Trophoblast cell (in vitro differentiated cells and primary cell): Measurements from ENCODE around the gene GRIK4.
"Not testable (repeated sequence)": the region's sequence is repeated elsewhere in the genome, so short reads cannot be mapped to it uniquely, and the experiment has no call there.

Experiments
- DNase-seq, 2 donors: peaks; one replicate each; pipeline ENCODE4 v3.0.0-alpha.2; 2016
- H2AFZ ChIP-seq: 2 replicates; pipeline ENCODE4 v1.6.1; 2013; ENCODE audit warnings: low read length, moderate library complexity, mild to moderate bottlenecking; ENCODE audit not compliant: insufficient read depth, poor library complexity
- H2AK5ac ChIP-seq: 2 replicates; pipeline ENCODE4 v1.6.1; 2013; ENCODE audit warnings: mild to moderate bottlenecking, low read length
- H2BK120ac ChIP-seq: 2 replicates; pipeline ENCODE4 v1.6.1; 2013; ENCODE audit warnings: low read length, mild to moderate bottlenecking, moderate library complexity; ENCODE audit not compliant: insufficient read depth, poor library complexity
- H2BK12ac ChIP-seq: 2 replicates; pipeline ENCODE4 v1.6.1; 2013; ENCODE audit warnings: mild to moderate bottlenecking, low read length, moderate library complexity
- H2BK5ac ChIP-seq: 2 replicates; pipeline ENCODE4 v1.6.1; 2013; ENCODE audit warnings: low read length, low read depth, moderate library complexity, mild to moderate bottlenecking; ENCODE audit not compliant: poor library complexity
- H3K14ac ChIP-seq: 2 replicates; pipeline ENCODE4 v1.6.1; 2013; ENCODE audit warnings: mild to moderate bottlenecking, low read length
- H3K18ac ChIP-seq: 2 replicates; pipeline ENCODE4 v1.6.1; 2013; ENCODE audit warnings: mild to moderate bottlenecking, low read length
- H3K23ac ChIP-seq: 2 replicates; pipeline ENCODE4 v1.6.1; 2013; ENCODE audit warnings: low read length
- H3K27ac ChIP-seq: 2 replicates; pipeline ENCODE4 v1.5.1; 2013; ENCODE audit warnings: low read depth, mild to moderate bottlenecking, inconsistent platforms, low read length, moderate library complexity
- H3K27me3 ChIP-seq: 2 replicates; pipeline ENCODE4 v1.6.1; 2013; ENCODE audit warnings: inconsistent platforms, mild to moderate bottlenecking, low read length, moderate library complexity; ENCODE audit not compliant: insufficient read depth
- H3K36me3 ChIP-seq, 2 experiments: 1 replicate in 1 of 2; 2 replicates in 1 of 2; pipeline ENCODE4 v1.6.1; 2013; ENCODE audit warnings: low read length in 2 of 2, mild to moderate bottlenecking in 2 of 2, moderate library complexity in 1 of 2; ENCODE audit not compliant: insufficient read depth in 2 of 2, control insufficient read depth in 1 of 2
- H3K4ac ChIP-seq: 2 replicates; pipeline ENCODE4 v1.6.1; 2013; ENCODE audit warnings: low read depth, mild to moderate bottlenecking, low read length, moderate library complexity
- H3K4me1 ChIP-seq, 2 experiments: 1 replicate in 1 of 2; 2 replicates in 1 of 2; pipeline ENCODE4 v1.6.1; 2013; ENCODE audit warnings: low read length in 2 of 2, mild to moderate bottlenecking in 2 of 2, moderate library complexity in 1 of 2; ENCODE audit not compliant: insufficient read depth in 2 of 2, control insufficient read depth in 1 of 2
- H3K4me2 ChIP-seq: 2 replicates; pipeline ENCODE4 v1.6.1; 2013; ENCODE audit warnings: inconsistent platforms, mild to moderate bottlenecking, low read length, moderate library complexity
- H3K4me3 ChIP-seq: 2 replicates; pipeline ENCODE4 v1.5.1; 2013; ENCODE audit warnings: mild to moderate bottlenecking, low read depth, low read length, inconsistent platforms
- H3K79me1 ChIP-seq: one replicate; pipeline ENCODE4 v1.6.1; 2013; ENCODE audit warnings: low read length
- H3K79me2 ChIP-seq: 2 replicates; pipeline ENCODE4 v1.6.1; 2013; ENCODE audit warnings: low read length, mild to moderate bottlenecking; ENCODE audit not compliant: control insufficient read depth, insufficient read depth, poor library complexity
- H3K9ac ChIP-seq: 2 replicates; pipeline ENCODE4 v1.6.1; 2013; ENCODE audit warnings: mild to moderate bottlenecking, low read length
- H3K9me3 ChIP-seq: 2 replicates; pipeline ENCODE4 v1.6.1; 2013; ENCODE audit warnings: low read depth, mild to moderate bottlenecking, control low read depth, inconsistent platforms, low read length; ENCODE audit not compliant: insufficient read depth
- H4K12ac ChIP-seq: 2 replicates; pipeline ENCODE4 v1.6.1; 2013; ENCODE audit warnings: low read depth, mild to moderate bottlenecking, low read length, moderate library complexity
- H4K8ac ChIP-seq: 2 replicates; pipeline ENCODE4 v1.6.1; 2013; ENCODE audit warnings: low read depth, mild to moderate bottlenecking, low read length, moderate library complexity
- H4K91ac ChIP-seq: one replicate; pipeline ENCODE4 v1.6.1; 2013; ENCODE audit warnings: low read depth, mild to moderate bottlenecking, low read length, moderate library complexity
- WGBS: extraction: QIAGEN DNeasy Blood & Tissue Kit; methylation state at CpG from one replicate; pipeline ENCODE4 v1.1.7; 2013; ENCODE audit warnings: missing lambda C conversion rate; ENCODE audit not compliant: insufficient read length, insufficient coverage; ENCODE audit errors: extremely low coverage; 5-methylcytosine and 5-hydroxymethylcytosine counted together

The GRIK4 gene

DNA sequence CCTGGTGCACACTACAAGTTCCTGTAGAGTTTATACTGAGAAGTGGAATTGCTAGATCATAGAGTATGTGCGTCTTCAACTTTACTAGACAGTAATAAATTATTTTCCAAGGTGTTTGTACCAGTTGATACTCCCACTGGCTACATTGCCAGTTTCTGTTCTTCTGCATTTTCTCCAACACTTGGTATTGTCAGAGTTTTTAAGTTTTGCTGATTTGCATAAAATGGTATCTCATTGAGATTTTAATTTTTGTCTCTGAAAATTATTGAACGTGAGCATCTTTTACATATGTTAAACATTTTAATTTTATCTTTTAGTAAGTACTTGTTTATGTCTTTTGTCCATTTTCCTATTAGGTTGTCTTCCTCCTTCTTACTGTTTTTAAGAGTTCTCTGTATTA is 519.6 kb downstream of the GRIK4 start:
- H3K4me1 ChIP-seq: no peaks in the 10 kb centered on the region
- no peak overlapping the region for H3K18ac ChIP-seq
- H3K27me3 ChIP-seq: no peaks in the 10 kb centered on the region
- no peak overlapping the region for H2BK120ac ChIP-seq
- no peak overlapping the region for H2BK5ac ChIP-seq
- no peak overlapping the region for H2AFZ ChIP-seq
- no peak overlapping the region for H3K9ac ChIP-seq
- H3K36me3 ChIP-seq: no peaks in the 10 kb centered on the region
- H3K9me3 ChIP-seq: no peaks in the 10 kb centered on the region
- H3K4ac ChIP-seq: no peak overlapping the region
- no peak overlapping the region for H3K4me2 ChIP-seq
- no peak overlapping the region for H3K27ac ChIP-seq
- no peaks in the 10 kb centered on the region for H3K79me2 ChIP-seq
- no peak overlapping the region for H3K4me3 ChIP-seq
- no peak overlapping the region for H3K23ac ChIP-seq
- H2AK5ac ChIP-seq: no peak overlapping the region
- WGBS: no CpG with 5 or more reads among the region's 2 CpGs
- no peak for DNase-seq
- no peak overlapping the region for H3K14ac ChIP-seq
- H4K12ac ChIP-seq: no peak overlapping the region
- H4K8ac ChIP-seq: no peak overlapping the region
- no peak overlapping the region for H4K91ac ChIP-seq
- no peak overlapping the region for H2BK12ac ChIP-seq
- H3K79me1 ChIP-seq: no peaks in the 10 kb centered on the region

GRCh38 chr11:121031648-121032047 is 520.1 kb downstream of the GRIK4 start:
- not testable (repeated sequence) for H3K4me1 ChIP-seq, H3K23ac ChIP-seq, H2AK5ac ChIP-seq, H2BK120ac ChIP-seq, H4K8ac ChIP-seq, H2BK12ac ChIP-seq, H2AFZ ChIP-seq, H3K27ac ChIP-seq, H3K4me3 ChIP-seq, H4K12ac ChIP-seq, H3K36me3 ChIP-seq, H3K79me2 ChIP-seq, H3K27me3 ChIP-seq, H3K14ac ChIP-seq, H4K91ac ChIP-seq, H3K79me1 ChIP-seq, H2BK5ac ChIP-seq, H3K9ac ChIP-seq, H3K18ac ChIP-seq, H3K4me2 ChIP-seq, DNase-seq, H3K9me3 ChIP-seq, H3K4ac ChIP-seq
- no CpG with 5 or more reads among the region's 4 CpGs for WGBS

DNA sequence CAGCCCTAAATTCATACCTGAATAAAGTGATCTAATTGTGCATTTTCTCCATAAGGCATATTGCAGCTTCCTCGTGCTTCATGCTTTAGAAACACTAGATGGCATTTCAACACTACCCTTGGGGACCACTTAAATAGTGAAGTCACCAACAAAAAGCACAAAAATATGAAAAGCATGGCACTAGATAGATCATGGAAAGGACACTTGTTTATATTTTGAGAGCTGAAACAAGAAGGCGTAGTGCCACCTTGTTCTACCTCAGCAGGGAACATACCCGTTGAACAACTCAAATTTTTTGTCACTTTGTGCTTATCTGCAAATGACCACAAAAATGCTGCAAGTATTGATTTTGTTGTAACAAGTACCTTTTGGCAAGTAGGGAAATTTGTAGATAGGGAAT is 521.0 kb downstream of the GRIK4 start:
- no peaks in the 10 kb centered on the region for H3K79me2 ChIP-seq
- no peak overlapping the region for H2BK120ac ChIP-seq
- no peak overlapping the region for H3K9ac ChIP-seq
- no peaks in the 10 kb centered on the region for H3K79me1 ChIP-seq
- H3K18ac ChIP-seq: no peak overlapping the region
- no peak overlapping the region for H3K23ac ChIP-seq
- H2AFZ ChIP-seq: no peak overlapping the region
- H2AK5ac ChIP-seq: no peak overlapping the region
- H3K14ac ChIP-seq: no peak overlapping the region
- H3K27ac ChIP-seq: no peak overlapping the region
- no CpG with 5 or more reads among the region's 3 CpGs for WGBS
- peak; percentile 25 to 75 for DNase-seq
- no peak overlapping the region for H2BK5ac ChIP-seq
- no peaks in the 10 kb centered on the region for H3K36me3 ChIP-seq
- no peaks in the 10 kb centered on the region for H3K27me3 ChIP-seq
- no peak overlapping the region for H3K4me2 ChIP-seq
- no peaks in the 10 kb centered on the region for H3K4me1 ChIP-seq
- no peak overlapping the region for H2BK12ac ChIP-seq
- no peak overlapping the region for H4K12ac ChIP-seq
- no peak overlapping the region for H3K4me3 ChIP-seq
- H4K8ac ChIP-seq: no peak overlapping the region
- H4K91ac ChIP-seq: no peak overlapping the region
- H3K9me3 ChIP-seq: no peaks in the 10 kb centered on the region
- no peak overlapping the region for H3K4ac ChIP-seq

DNA sequence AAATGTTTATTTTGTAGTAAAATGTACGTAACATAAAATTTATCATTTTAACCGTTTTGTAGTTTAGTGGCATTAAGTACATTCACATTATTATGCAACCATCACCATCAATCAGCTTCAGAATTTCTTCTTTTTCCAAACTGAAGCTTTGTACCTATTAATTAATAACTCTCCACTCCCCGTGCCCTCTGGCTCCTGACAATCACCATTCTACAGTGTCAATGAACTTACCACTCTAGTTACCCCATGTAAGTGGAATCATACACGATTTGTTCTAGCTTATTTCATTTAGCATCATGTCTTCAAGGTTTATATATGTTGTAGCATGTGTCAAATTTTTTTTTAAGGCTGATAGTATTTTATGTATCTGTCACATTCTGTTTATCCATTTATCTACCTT is 522.1 kb downstream of the GRIK4 start:
- Histone ChIP-seq H2BK120ac (no peak overlapping the region), H3K36me3 (no peaks in the 10 kb centered on the region), H2BK5ac (no peak overlapping the region), H3K14ac (no peak overlapping the region), H2AK5ac (no peak overlapping the region), H3K4me1 (no peaks in the 10 kb centered on the region), H3K23ac (no peak overlapping the region), H3K79me2 (no peaks in the 10 kb centered on the region), H3K4me3 (no peak overlapping the region), H3K9ac (no peak overlapping the region), H3K27ac (no peak overlapping the region), H3K4ac (no peak overlapping the region), H3K4me2 (no peak overlapping the region), H4K8ac (no peak overlapping the region), H2BK12ac (no peak overlapping the region), H4K91ac (no peak overlapping the region), H3K79me1 (no peaks in the 10 kb centered on the region), H2AFZ (no peak overlapping the region), H3K9me3 (no peaks in the 10 kb centered on the region), H4K12ac (no peak overlapping the region), H3K27me3 (no peaks in the 10 kb centered on the region), H3K18ac (no peak overlapping the region)
- WGBS: no CpG with 5 or more reads among the region's 4 CpGs
- DNase-seq: no peak
